Loucy (cell line): ENCODE measurements around the gene PHF21B.

Experiments
- CTCF ChIP-seq: fragments of 200-600 bp; sonication (generic); conservative IDR thresholded peaks from 2 replicates; pipeline ENCODE4 v1.5.1; 2014; ENCODE audit warnings: mild to moderate bottlenecking, antibody characterized with exemption, low read length
- EZH2phosphoT487 ChIP-seq: fragments of 200-600 bp; IDR thresholded peaks from 2 replicates; pipeline ENCODE4 v1.6.1; 2018; ENCODE audit warnings: antibody characterized with exemption, mild to moderate bottlenecking, moderate library complexity, borderline replicate concordance

GRCh38 chr22:44943701-44944324 is 66.0 kb downstream of the PHF21B start:
- TF ChIP-seq CTCF (no peak), EZH2phosphoT487 (no peak)
